GM12891 (cell line): Measurements from ENCODE around the gene TMEM179.
"Not testable (repeated sequence)": the region's sequence is repeated elsewhere in the genome, so short reads cannot be mapped to it uniquely, and the experiment has no call there.

Experiments used
- DNase-seq: peaks from one replicate; pipeline ENCODE4 v3.0.0; 2011; ENCODE audit warnings: low spot score; ENCODE audit not compliant: insufficient read length
- FAIRE-seq: peaks from 2 replicates; lab custom pipeline; 2011; peaks lifted over from hg19 to GRCh38; lab: Jason Lieb, UNC
- PAX5 ChIP-seq: IDR thresholded peaks from 2 replicates; pipeline ENCODE4 v1.6.1; 2011; ENCODE audit warnings: low read length, moderate library complexity, mild to moderate bottlenecking; ENCODE audit not compliant: insufficient read depth, severe bottlenecking
- POLR2A ChIP-seq: IDR thresholded peaks from 2 replicates; pipeline ENCODE4 v1.6.1; 2011; ENCODE audit warnings: low read depth, low read length, control low read depth
- POLR2AphosphoS5 ChIP-seq: IDR thresholded peaks from 2 replicates; pipeline ENCODE4 v1.6.1; 2011; ENCODE audit warnings: low read depth, low read length, control low read depth
- POU2F2 ChIP-seq: IDR thresholded peaks from 2 replicates; pipeline ENCODE4 v1.6.1; 2011; ENCODE audit warnings: low read depth, mild to moderate bottlenecking, control low read depth, low read length, moderate library complexity
- SPI1 ChIP-seq: IDR thresholded peaks from 2 replicates; pipeline ENCODE4 v1.6.1; 2011; ENCODE audit warnings: low read depth, low read length, control low read depth
- TAF1 ChIP-seq: IDR thresholded peaks from 2 replicates; pipeline ENCODE4 v1.6.1; 2011; ENCODE audit warnings: low read depth, low read length, control low read depth

Gene TMEM179

DNA sequence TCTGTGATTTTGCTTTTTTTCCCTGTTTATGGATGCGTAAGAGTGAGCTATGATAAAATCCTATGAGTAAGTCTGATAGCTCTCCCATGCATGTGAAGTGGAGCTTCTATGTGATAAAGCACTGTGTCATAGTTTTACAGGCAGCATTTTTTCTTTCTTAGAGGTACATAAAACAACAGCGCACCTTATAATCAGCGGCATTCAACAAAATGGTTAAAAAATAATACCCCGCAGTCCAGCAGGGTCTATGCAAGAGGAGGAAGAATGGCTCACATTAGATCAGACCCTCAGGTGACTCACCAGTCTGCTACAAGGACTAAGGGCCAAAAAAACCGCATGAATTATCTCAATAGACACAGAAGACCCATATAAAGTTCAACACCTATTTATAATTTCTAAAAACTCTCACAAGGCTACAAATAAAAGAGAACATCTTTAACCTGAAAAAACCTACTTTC is 33.0 kb upstream of the TMEM179 start:
- no peak for TF ChIP-seq POLR2A
- TF ChIP-seq TAF1 = no peak
- no peak for TF ChIP-seq PAX5
- no peak for TF ChIP-seq SPI1
- no peak for TF ChIP-seq POLR2AphosphoS5
- no peak for TF ChIP-seq POU2F2
- no peak for FAIRE-seq

DNA sequence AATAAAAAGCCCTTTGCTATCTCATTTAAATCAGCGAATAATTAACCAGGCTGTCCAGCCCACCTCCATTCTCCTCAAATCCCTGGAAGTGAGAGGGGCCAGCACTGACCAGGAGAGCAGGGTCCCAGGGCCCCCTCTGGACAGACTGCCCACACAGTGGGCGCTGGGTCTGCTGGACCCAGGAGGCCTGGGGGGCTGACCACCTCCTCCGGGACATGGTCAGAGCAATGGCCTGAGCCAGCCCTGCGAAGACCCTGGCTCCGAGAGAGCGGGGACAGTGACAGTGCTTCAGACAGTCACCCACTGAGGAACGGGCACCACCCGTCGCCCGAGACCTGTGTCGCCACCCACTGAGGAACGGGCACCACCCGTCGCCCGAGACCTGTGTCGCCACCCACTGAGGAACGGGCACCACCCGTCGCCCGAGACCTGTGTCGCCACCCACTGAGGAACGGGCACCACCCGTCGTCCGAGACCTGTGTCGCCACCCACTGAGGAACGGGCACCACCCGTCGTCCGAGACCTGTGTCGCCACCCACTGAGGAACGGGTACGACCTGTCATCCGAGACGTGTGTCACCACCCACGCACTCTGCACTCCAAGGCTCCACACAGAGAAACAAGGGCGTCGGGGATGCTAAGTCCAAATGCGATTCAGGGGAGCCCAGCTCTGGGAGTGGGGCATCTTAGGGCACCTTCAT is 32.4 kb upstream of the TMEM179 start:
- DNase-seq, FAIRE-seq: not testable (repeated sequence)

More for the DNA sequence above, 33.0 kb upstream of the TMEM179 start:
- DNase-seq = no peak

- no peak for FAIRE-seq
- TF ChIP-seq POLR2A (no peak), PAX5 (no peak), POLR2AphosphoS5 (no peak), POU2F2 (no peak), SPI1 (no peak), TAF1 (no peak)
Measured at GRCh38 chr14:104636131-104636530, 31.6 kb upstream of the TMEM179 start.

GRCh38 chr14:104635717-104636116 is 31.1 kb upstream of the TMEM179 start:
- TF ChIP-seq TAF1 (no peak), SPI1 (no peak), POLR2A (no peak), POLR2AphosphoS5 (no peak), PAX5 (no peak), POU2F2 (no peak)
- no peak for FAIRE-seq
- DNase-seq = no peak

More at GRCh38 chr14:104636131-104636530, 31.6 kb upstream of the TMEM179 start:
- DNase-seq = no peak

DNA sequence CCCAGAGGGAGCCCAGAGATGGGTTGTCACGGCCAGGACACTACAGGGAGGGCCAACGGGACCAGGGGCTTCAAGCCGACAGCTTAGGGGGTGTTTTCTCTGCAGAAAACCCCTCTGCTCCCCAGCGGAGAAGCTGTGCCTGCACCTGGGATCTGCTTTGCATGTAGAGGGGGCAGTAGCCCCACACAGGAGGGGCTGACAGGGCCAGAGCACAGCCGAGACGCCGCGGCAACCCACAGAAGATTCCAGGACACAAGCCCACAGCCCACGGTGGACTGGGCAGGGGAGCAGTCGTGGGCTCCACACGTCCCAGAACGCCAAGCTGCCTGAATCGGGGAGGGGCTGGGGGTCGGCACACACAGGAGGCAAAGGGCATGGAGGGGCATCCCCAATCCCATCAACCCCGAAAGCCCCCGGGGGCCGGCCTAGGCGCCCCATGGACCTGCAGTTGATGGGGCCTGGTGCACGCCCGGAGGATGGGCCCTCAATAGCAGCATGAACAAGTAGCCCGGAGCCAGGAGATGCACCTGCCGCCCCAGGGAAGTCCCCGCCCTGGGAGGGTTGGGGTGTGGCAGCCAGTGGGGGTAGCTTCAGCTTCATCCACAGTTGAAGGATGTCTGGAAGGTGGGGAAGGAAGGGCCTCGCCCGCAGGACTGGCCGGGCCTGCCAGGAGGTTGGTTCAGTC is 30.5 kb upstream of the TMEM179 start:
- FAIRE-seq (no peak), DNase-seq (no peak)
- TF ChIP-seq POLR2A (no peak), SPI1 (no peak), TAF1 (no peak), POU2F2 (no peak), PAX5 (no peak), POLR2AphosphoS5 (no peak)

- no peak for DNase-seq
- no peak for TF ChIP-seq POLR2AphosphoS5
- TF ChIP-seq POLR2A = no peak
- no peak for TF ChIP-seq PAX5
- TF ChIP-seq TAF1 = no peak
- no peak for TF ChIP-seq POU2F2
- TF ChIP-seq SPI1 = no peak
- no peak for FAIRE-seq
Measured at GRCh38 chr14:104634138-104634760, 29.7 kb upstream of the TMEM179 start.

DNA sequence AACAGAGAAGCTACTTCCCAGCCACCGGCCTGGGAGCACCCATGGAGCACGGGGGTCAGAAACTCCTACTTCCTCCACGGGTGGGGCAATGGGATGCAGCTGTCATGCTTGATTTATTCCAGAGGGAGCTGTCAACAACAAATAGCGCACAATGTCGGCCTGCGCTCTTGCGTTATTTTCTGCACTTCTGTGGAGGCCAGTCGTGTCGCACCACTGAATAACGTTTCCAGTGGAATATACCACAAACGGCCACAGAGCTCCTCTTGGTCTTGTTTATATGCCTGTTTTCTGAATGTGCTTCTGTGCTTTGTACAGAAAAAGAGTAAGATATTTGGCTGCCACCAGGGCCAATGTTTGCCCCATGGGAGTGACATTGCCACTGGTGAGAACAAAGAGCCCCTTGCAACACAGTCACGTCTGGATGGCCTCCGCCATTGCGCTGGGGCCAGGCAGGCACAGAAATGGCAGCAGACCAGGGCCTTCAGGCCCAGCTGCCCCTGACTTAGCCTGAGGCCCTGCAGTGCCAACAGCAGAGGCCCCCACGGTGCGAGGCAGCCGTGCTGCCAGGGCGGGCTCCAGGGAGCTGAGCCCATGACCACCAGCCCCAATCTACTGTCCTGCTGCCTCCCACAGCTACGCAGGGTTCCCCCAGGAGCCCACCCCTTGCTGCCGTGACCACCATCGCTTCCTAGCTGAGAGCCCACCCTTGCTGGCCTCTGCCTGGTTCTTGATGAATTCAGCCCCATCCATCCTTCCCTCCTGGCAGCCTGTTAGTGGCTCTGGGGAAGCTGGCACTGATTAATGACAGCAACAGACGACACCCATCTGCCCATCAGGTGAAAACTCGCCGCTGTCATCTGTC is 28.9 kb upstream of the TMEM179 start:
- no peak for FAIRE-seq
- TF ChIP-seq SPI1 (no peak), POU2F2 (no peak), TAF1 (no peak), POLR2AphosphoS5 (no peak), PAX5 (no peak), POLR2A (no peak)
- DNase-seq = no peak

GRCh38 chr14:104632781-104633180 is 28.2 kb upstream of the TMEM179 start:
- FAIRE-seq (no peak), DNase-seq (no peak)
- TF ChIP-seq SPI1 (no peak), PAX5 (no peak)

DNA sequence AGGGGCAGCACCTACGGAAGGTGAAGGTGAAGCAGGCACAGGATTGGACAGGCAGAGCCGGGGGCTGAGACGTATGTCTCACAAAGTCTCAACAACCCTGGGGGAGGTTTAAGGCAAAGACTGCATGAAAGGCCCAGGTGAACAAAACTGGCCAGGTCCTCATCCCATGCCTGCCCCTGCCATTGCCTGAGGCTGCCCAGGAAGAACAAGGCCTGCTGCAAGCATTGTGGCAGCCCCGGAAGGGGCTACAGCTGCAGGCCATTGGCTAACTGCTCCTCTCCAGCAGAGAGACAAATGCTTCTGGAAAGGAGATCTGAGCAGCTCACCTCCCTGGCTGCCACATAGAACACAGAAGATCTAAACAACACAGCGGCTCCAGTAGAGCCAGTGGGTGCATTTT is 20.4 kb upstream of the TMEM179 start:
- FAIRE-seq = no peak
- TF ChIP-seq POLR2A (no peak), POLR2AphosphoS5 (no peak), POU2F2 (no peak), PAX5 (no peak), SPI1 (no peak), TAF1 (no peak)
- no peak for DNase-seq
